Caki2 (cell line): ENCODE data around the gene MPG. TPM values are rescaled to one million over a fixed set of nuclear protein-coding genes. Genes with fewer than 3 reads are reported as not detected.
A peak's percentile ranks its signal among the peaks of the same experiment; 100 is the strongest.

ENCODE experiments used
- DNase-seq: peaks from one replicate; pipeline ENCODE4 v3.0.0-alpha.2; 2015; ENCODE audit warnings: low read depth
- in situ Hi-C: cut with HindIII; loops from 2 replicates; pipeline ENCODE4 v1.10.0; 2016; ENCODE audit warnings: low sequenced_read_pairs, low pct_unique_long_range_greater_than_20kb, mixed read lengths
- total RNA-seq: library from RNA; depleted of rRNA; stranded (reverse); fragments of >200 nt; shearing (Covaris generic); gene quantifications from 2 replicates; pipeline ENCODE4 v1.2.3, GENCODE V29; 2014; ENCODE audit warnings: low replicate concordance

The MPG gene
- total RNA-seq, 1 experiment from 2014 or later = 387 TPM

DNA sequence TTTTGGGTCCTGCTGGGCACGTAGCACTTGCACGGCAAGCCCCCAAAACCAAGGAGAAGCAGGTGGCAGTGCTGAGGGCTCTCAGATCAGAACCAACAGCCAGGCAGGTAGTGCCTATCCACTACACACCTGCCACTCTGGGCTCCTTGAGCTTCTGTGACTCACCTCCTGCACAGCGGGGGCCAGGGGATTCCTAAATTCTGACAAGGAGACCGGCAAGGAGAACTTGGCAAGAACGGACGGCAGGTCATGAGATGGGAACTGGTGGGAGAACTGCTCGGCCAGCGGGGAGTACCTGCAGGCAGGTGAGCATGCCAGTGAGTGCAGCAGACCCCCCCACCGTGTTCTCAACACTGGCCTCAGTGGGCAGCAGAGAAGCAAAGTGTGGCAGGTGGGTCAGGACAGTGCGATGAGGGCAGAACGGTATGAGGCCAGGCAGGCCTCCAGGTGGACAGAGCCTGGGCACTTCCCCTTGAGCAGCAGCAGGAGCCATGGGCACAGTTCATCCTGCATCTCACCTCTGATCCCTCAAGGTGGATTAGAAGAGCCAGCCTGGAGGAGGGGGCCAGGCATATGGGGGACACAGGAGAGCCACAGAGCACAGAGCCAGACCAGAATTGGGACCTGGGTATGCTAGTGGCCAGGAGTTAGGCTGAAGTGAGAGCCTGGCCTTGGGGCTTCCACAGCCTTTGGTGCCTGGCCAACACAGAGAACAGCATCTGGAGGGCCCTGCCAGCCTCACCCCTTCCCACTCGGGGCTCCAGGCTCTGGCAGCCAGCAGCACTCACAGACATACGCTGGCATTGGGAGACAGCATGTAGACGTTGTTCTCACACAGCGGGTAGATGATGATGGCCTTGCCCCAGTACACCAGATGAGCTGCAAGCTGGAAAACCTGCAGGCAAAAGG, 14.7 kb downstream of the MPG start:
- in situ Hi-C loops = no loop called here
- DNase-seq = no peak

DNA sequence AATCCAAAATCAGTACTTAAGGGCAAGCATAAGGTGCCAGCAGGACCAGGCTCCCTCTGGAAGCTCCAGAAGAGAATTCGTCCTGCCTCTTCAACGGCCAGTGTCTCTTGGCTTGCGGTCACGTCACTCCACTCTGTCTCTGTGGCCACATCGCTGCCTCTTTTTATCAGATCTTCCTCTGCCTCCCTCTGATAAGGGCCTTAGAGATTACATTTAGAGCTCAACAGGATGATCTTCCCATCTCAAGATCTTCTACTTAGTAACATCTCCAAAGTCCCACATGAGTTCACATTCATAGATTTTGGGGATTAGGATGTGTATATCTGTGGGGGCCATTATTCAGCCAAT, 16.9 kb downstream of the MPG start:
- DNase-seq = no peak
- in situ Hi-C loops = no loop called here

DNA sequence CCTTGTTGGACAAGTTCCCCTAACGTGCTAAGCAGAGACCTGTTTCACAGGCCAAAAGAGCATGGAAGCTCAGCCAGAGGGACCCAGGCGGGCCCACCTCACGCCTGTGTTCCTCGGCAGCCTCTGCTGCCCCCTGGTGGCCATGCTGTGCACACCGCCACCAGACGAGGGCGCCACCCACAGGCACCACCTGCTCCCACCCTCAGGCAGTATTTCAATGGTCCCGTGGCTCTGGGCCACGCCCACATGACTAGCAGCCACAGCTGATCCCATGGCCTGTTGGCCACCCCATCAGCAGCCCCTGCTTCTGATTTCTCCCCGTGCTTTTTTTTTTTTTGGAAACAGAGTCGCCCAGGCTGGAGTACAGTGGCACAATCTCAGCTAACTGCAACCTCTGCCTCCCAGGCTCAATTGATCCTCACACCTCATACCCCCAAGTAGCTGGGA, 18.9 kb downstream of the MPG start:
- in situ Hi-C loops = no loop called here
- peak; percentile 85 for DNase-seq

DNA sequence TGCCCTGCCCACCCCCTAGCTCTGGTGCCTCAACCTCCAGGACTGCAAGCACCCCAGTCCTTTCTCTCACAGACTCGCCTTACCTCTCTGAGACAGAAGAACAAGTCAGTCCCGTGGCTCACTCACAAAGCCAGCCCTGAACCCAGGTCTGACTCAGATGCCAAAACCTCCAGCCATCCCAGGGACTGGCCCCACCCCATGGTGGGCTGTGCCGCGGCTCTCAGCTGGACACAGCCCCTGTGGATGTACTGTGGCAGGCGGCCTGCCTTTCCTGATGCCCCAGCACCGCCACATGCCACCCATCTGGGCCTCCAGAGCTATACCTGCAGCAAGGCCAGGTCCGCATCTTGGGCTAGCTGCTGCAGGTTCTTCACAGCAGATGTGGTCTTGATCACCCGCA, 19.8 kb downstream of the MPG start:
- no peak for DNase-seq
- in situ Hi-C loops = no loop called here

DNA sequence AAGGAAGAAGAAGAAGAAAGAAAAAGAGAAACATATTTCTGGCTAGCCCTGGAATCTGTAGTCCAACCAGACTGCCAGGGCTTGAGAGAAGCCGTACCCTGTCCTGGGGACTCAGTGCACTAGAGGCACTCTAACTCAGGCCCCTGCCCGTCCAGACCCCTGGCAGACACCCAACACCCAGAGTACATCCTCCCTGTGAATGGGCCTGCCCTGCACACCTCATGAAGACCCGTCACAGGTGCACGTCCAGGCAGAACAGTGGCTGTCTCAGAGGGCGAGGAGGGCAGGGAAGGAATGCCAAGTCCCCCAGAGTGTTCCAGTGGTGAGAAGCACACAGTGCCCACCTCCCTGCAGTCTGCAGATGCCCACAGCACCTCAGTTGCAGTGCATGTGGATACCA, 23.0 kb downstream of the MPG start:
- in situ Hi-C loops = no loop called here
- DNase-seq = no peak

DNA sequence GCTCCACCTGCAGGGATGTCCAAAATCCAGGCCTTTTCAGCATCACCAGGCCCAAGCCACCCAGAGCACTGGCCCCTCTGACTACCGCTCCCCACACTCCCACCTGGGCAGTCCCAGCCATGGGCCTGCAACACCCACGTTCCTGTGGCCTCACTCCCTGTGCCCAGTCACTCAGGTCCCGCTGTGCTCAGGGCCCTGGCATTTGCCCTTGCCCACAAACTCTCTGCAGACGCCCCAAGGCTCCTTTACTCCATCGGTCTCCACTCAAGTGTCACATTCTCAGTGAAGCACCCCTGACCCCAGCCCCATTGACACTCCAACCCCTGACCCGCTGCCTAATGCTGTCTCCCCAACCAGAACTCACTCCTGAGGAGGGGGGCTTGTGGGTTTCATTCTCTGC, 23.6 kb downstream of the MPG start:
- no peak for DNase-seq
- in situ Hi-C loops = no loop called here

DNA sequence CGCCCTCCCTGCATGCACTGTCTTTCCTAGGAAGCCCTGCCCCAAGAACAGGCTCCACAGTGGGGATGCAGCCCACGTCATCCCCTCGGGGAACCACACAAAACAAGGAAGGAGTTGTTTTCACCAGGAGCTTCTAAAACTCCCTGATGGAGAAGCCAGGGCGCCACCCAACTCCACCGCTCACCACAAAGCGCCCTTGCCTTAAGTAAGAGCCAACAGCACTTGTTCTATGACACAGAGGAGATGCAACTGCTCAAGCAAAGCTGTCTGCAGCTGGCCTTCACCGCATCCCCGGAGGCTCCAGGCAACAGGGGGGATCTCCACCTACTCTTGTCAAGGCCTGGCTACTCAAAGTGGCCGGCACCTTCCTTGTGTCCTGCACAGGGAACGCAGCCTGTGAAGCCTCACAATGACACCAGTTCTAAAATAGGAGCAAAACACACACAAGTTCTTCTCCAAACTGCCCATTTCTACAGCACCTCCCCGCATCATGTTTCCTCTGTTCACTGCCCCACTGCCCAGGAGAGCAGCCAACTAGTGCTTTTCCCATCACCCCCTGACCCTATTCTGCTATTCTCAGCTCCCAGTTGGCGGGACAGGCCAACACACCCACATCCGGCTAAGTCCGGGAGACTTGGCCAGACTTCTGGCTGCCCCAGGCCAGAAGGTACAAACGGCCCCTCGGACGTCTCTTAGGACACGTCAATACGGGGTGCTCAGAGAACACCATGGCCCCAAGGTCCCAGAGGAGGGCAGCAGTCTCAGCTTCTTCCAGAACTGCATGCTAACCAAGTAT, 24.2 kb downstream of the MPG start:
- in situ Hi-C loops = no loop called here
- no peak for DNase-seq

DNA sequence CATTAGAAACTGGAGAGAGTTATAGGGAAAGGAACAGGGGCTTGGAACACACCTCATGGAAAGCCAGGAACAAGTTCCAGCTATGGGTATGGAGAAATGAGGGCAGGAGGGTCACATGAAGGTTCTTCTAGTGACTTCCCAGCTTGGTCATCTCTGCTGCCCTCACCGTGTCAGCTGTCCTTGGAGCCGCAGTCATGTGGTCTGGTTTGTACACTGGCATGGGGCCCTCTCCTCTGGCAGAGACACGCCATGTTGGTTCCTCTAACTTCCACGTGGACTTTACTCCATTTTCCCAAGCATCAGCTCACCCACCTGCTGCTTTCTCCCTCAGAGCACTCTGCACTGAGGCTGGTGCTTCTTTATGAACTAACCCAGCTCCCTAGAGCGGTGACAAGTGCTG, 26.3 kb downstream of the MPG start:
- DNase-seq = no peak
- in situ Hi-C loops = no loop called here

DNA sequence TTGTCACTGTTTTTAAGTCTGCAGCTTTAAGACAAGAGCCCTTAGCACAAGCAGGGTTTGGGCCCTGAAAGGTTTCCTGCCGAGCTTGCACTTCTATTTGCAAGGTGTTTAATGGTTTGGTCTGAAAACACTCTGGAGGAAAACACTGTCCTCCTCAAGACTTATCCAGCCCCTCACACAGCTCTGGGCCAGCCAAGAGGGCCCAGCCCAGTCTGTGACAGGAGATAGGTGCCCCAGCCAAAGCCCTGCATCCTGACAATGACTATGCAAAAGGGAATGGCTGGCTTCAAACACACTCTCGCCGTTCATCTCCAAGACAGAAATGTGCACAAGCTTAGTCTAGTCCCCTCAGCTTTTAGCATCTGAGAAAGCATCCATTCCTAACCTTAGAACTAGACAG, 26.9 kb downstream of the MPG start:
- in situ Hi-C loops = no loop called here
- DNase-seq = no peak

DNA sequence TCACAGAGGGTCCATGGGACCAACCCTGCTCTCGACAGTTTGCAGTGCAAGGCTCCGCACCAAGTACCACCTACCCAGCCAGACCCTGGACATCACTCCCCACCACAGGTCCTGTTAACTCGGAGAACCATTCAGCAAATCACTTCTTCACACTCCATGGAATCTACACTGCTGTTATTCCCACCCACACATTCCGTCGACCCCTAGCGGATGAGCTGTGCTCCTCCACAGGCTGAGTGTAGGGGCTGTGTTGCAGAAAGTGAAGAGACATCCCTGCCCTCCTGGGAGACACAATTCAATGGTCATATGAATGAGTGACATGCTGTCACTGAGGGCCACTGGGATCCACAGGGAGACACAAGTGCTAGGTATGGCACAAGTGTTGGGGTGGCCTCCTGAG, 27.5 kb downstream of the MPG start:
- DNase-seq = no peak
- in situ Hi-C loops = no loop called here

DNA sequence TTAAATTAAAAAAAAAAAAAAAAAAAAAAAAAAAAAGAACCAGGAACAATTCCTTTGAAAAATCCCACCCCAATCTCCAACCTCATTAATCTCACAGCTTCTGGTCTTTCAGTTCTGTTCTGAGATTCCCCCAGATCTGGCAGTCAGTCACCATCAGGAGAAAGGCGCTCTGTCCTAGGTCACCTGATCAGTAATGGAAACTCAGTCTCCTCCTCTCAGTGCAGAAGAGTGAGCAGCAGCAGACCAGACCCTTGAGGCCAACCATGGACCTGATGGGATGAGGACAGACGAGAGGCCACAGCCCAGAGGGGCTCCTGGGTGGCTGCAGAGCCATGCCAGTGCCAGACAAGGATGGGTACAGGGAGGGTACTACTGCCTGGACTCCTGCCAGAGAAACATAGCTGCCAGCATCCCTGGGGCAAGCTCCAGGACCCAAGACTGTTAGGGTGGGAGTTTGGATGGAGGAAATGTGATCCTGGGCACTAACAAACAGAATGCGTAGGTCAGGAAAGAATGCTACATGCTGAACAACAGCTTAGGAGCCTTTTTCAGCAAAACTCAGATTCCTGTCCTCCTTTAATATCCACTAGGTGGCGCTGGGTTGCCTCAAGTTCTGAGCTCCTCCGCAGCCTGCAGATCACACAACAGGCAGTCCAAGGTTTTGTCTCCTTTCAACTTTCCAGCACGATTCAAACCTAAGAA, 28.7 kb downstream of the MPG start:
- peak; percentile 59 for DNase-seq
- in situ Hi-C loops = no loop called here

DNA sequence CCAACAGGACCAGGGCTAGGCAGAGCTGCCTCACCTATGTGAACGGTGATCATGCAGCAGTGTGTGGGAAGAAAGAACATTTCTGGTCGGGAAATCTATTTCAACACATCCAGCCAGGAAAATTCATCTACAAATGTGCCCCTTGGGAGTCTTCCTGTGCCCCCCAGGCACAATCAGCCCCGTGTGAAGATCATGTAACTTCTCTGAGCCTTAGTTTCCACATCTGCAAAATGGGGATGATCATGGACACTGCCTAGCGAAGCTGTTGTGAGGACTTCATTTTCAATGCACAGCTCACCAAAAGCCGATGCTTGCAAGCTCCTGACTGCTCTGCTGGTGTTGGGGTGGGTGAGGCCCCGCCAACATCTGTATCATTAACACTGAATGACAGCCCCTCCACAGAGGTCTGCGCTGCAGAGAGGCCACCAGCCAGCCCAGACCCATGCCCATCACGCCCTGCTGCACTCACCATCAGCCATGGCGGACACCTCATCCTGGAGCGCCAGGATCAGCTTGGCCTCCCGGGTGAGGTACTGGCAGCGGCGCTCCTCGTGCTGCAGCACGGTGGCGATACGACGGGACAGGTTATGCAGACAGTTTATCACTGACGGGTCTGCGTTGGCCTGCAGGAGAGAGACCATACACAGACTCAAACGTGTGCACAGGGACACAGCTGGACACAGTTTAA, 34.3 kb downstream of the MPG start:
- in situ Hi-C loops = no loop called here
- DNase-seq = no peak

DNA sequence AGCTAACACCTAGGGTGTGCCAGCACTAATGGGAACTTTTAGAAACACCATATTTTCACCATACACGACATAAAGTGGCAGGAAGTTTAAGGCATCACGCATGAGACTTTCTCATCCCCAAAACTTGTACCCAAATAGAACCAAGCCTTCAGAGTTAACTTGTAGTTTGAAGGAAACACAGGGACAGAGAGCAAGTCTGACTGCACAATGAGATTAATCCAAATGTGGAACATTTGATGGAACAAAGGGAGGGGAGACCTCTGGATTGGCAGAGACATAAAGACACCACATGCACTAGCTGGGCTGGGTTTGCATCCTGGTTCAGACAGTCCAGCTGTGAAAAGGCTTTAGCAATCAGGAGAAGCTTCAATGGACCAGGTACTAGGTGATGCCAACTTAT, 36.3 kb downstream of the MPG start:
- no peak for DNase-seq
- in situ Hi-C loops = no loop called here

DNA sequence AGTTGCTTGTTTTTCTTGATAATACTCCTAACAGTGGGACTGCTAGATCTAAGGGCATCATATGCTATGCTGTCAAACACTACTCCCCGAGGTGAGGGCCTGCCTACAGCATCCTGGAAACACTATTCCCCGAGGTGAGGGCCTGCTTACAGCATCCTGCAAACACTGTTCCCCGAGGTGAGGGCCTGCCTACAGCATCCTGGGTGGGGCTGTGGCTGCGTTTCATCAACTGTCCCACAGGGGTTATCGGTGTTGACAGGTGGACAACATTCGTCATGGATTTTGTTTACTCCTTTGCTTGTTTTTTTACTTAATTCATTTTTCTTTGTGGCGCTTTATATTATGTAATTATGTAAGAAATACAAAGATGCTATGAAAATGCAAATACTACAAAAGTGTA, 38.0 kb downstream of the MPG start:
- no peak for DNase-seq
- in situ Hi-C loops = no loop called here

DNA sequence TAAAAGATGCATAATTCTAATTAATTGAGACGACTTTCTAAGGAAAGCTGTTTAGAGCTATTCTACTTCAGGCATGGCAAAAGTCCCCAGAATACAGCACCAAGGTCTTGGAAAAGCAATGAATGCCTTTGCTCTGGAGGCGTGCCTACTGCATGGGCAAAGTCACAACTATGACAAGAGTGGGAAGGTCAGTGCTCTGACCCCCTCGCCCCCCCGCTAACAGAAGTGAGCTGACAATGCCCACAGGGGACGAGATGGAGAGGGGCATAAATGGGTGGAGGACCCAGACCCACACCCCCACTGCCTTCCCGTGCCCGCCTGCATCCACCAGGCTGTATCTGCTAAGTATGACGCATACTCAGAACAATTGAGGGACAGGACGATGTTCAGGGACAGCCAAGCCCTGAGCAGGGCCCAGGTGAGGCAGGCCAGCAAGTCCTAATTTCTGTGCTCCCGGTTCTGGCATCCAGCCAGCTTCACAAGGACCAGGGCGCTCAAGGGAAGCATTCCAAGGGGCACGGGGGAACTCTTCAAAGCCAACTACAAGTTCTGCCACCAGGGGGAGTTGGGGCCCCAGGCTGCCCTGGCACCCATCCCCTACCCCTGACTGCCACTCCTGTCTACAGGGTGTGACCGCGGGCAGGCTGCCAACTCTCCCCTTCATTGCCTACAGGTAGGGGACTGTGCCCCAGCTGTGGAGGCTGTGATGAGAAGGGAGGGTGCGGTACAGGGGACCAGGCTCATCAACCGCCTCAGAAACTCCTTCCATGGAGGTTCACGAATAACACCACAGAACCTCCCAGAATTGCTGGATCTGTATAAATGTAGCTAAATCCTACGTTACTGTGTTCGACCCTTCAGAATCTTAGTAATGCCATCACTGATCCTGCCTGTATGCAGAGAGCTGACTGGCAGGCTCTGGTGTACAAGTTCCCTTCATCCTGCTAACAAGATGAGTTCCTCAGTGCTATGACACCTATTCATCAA, 39.6 kb downstream of the MPG start:
- in situ Hi-C loops = no loop called here
- peak; percentile 44 for DNase-seq

DNA sequence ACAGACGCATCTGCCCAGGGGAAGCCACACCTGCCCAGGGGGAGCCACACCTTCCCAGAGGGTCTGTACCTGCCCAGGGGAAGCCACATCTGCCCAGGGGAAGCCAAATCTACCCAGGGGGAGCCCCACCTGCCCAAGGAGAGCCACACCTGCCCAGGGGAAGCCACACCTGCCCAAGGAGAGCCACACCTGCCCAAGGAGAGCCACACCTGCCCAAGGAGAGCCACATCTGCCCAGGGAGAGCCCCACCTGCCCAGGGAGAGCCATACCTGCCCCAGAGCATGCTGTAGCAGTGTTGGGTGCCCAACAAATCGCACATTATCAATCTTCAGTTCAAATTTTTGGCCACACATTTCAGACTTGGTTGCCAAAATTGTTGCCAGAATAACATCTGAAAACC, 40.8 kb downstream of the MPG start:
- in situ Hi-C loops = no loop called here
- no peak for DNase-seq

DNA sequence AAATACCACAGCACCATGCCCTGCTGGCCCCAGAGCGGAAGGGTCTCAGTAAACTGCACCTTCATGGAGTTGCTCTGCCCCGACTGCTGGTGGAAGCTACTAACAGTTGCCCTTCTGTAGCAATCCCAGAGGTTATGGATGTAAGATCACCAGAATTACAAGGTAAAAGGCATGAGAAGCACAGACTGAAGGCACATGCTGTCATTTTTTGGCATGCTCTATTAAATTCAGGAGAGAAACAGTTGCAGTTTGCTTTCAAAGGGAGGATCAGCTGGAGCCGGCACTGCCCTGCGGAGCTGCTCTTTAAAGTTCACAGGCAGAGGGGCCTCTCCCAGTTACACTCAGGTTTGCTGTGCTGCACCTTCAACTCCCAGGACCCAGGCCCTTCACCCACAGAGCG, 41.3 kb downstream of the MPG start:
- in situ Hi-C loops = no loop called here
- DNase-seq = no peak
